ENCODE measurements around the gene KANSL1. TPM values are rescaled to one million over a fixed set of nuclear protein-coding genes. Genes with fewer than 3 reads are reported as not detected.

The KANSL1 gene
- total and polyA plus RNA-seq, 2 donors (not counting 1 experiment from before 2014, with no cell fraction given): 36.8 to 233 TPM

DNA sequence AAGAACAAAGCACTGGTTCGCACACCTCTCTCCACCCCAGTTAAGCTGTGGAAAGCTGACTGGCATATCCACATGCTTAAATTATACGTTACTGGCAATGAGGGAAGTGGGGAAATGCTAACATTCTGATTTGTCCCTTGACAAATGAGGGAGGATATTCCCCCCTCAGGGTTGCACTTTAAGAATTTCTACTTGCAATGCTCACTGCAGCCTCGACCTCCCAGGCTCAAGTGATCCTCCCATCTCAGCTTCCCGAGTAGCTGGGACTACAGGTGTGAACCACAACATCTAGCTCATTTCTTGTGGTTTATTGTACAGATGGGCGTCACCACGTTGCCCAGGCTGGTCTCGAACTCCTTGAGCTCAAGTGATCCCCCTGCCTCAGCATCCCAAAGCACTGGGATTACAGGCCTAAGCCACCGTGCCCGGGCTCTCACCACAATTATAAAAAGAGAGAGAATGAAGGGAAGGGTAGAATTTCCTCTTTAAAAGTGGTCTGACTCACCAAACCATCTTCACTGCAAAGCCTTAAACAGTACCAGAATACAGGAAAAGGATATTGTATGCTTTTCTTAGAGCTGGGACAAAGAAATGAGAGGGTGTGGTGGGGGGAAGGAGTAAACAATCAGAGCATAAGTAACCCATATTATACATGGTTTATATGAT, 38.9 kb downstream of the KANSL1 start:
- H3K36me3 ChIP-seq (replicated peaks in 1 of 2; ENCODE audit: control extremely low read depth in 1 of 2, control insufficient read depth in 1 of 2, extremely low read depth in 1 of 2, insufficient read depth in 2 of 2, low read length in 1 of 2): peaks cover 0 to 4% of the 10 kb centered on the region in 2 experiments
- peak overlapping the region; percentile 46 for H3K4me3 Mint-ChIP-seq
- no peak overlapping the region for H3K9ac ChIP-seq (ENCODE audit: low read length)
- no peak for DNase-seq
- H3K79me2 ChIP-seq (ENCODE audit: control insufficient read depth, insufficient read depth, low read length): peaks cover 98% of the 10 kb centered on the region
- no peak overlapping the region for H3K4me3 ChIP-seq (ENCODE audit: control extremely low read depth in 1 of 5, extremely low read depth in 1 of 5, insufficient read depth in 1 of 5, low read depth in 2 of 5, low read length in 4 of 5)
- no CpG with 5 or more reads among the region's 9 CpGs for WGBS (ENCODE audit: insufficient coverage)
- peak overlapping the region in 1 of 2 donors; percentile 57 for H3K27ac ChIP-seq (ENCODE audit: low read length in 2 of 2)
- ChIA-PET CTCF (interaction anchor here (1.2 to 2.7 kb wide), 2 partner anchors 9 to 39 kb away, joined by 3 to 8 read pairs; partner anchors contain the start of gene KANSL1), POLR2A (interaction anchor here (0.8 to 1.2 kb wide), 2 partner anchors 9 to 39 kb away, joined by 3 read pairs; partner anchors contain the start of gene KANSL1)
- no peak for TF ChIP-seq EZH2 (IDR thresholded peaks at IDR 0.05; ENCODE audit: borderline replicate concordance, insufficient read depth, low read depth, low read length, poor library complexity, severe bottlenecking)
- TF ChIP-seq CTCF (IDR thresholded peaks at IDR 0.05): no peak
- no peaks in the 10 kb centered on the region for H3K9me3 ChIP-seq (ENCODE audit: control extremely low read depth in 1 of 3, control insufficient read depth in 2 of 3, insufficient read depth in 1 of 3, low read length in 2 of 3)
- H3K27me3 ChIP-seq (replicated peaks in 1 of 4; ENCODE audit: control extremely low read depth in 1 of 4, control insufficient read depth in 3 of 4, insufficient read depth in 4 of 4, low read length in 3 of 4): no peaks in the 10 kb centered on the region
- peaks cover 42 to 75% of the 10 kb centered on the region in 2 donors for H3K4me1 ChIP-seq (ENCODE audit: control insufficient read depth in 2 of 2, insufficient read depth in 2 of 2, low read length in 2 of 2)
- no peaks in the 10 kb centered on the region for H3K9me3 Mint-ChIP-seq (ENCODE audit: insufficient read depth)
- peak overlapping the region; percentile 36 for H3K4me2 ChIP-seq (replicated peaks; ENCODE audit: low read depth, low read length, poor library complexity, severe bottlenecking)
- peak overlapping the region; percentile 32 for H3K27ac Mint-ChIP-seq
- H4K20me1 ChIP-seq (ENCODE audit: control insufficient read depth, insufficient read depth, low read length, poor library complexity, severe bottlenecking): peaks cover 95% of the 10 kb centered on the region
- ATAC-seq (ENCODE audit: low read depth): no peak
- no peak overlapping the region for H2AFZ ChIP-seq (ENCODE audit: insufficient read depth, low read depth, low read length, poor library complexity, severe bottlenecking)
- H3K27me3 Mint-ChIP-seq: no peaks in the 10 kb centered on the region
- intact Hi-C loops (cut with micrococcal nuclease): no loop called here
- peaks cover 82% of the 10 kb centered on the region for H3K4me1 Mint-ChIP-seq

GRCh38 chr17:46152423-46152822, 40.8 kb downstream of the KANSL1 start:
- Histone ChIP-seq H3K27me3 (replicated peaks in 1 of 4; ENCODE audit: control extremely low read depth in 1 of 4, control insufficient read depth in 3 of 4, insufficient read depth in 4 of 4, low read length in 3 of 4) (no peaks in the 10 kb centered on the region), H4K20me1 (ENCODE audit: control insufficient read depth, insufficient read depth, low read length, poor library complexity, severe bottlenecking) (peaks cover 92% of the 10 kb centered on the region), H3K27ac (ENCODE audit: low read length in 2 of 2) (peak overlapping the region in 1 of 2 donors; percentile 37), H2AFZ (ENCODE audit: insufficient read depth, low read depth, low read length, poor library complexity, severe bottlenecking) (no peak overlapping the region), H3K4me2 (replicated peaks; ENCODE audit: low read depth, low read length, poor library complexity, severe bottlenecking) (peak overlapping the region; percentile 3), H3K36me3 (replicated peaks in 1 of 2; ENCODE audit: control extremely low read depth in 1 of 2, control insufficient read depth in 1 of 2, extremely low read depth in 1 of 2, insufficient read depth in 2 of 2, low read length in 1 of 2) (peaks cover 0 to 4% of the 10 kb centered on the region in 2 experiments), H3K9me3 (ENCODE audit: control extremely low read depth in 1 of 3, control insufficient read depth in 2 of 3, insufficient read depth in 1 of 3, low read length in 2 of 3) (no peaks in the 10 kb centered on the region), H3K9ac (ENCODE audit: low read length) (no peak overlapping the region), H3K4me3 (ENCODE audit: control extremely low read depth in 1 of 5, extremely low read depth in 1 of 5, insufficient read depth in 1 of 5, low read depth in 2 of 5, low read length in 4 of 5) (no peak overlapping the region), H3K4me1 (ENCODE audit: control insufficient read depth in 2 of 2, insufficient read depth in 2 of 2, low read length in 2 of 2) (peaks cover 37 to 62% of the 10 kb centered on the region in 2 donors), H3K79me2 (ENCODE audit: control insufficient read depth, insufficient read depth, low read length) (peaks cover 98% of the 10 kb centered on the region)
- POLR2A ChIA-PET: no interaction called here
- Mint-ChIP-seq H3K4me3 (no peak overlapping the region), H3K9me3 (ENCODE audit: insufficient read depth) (no peaks in the 10 kb centered on the region), H3K27me3 (no peaks in the 10 kb centered on the region), H3K4me1 (peaks cover 78% of the 10 kb centered on the region), H3K27ac (no peak overlapping the region)
- TF ChIP-seq CTCF (IDR thresholded peaks at IDR 0.05) (no peak), EZH2 (IDR thresholded peaks at IDR 0.05; ENCODE audit: borderline replicate concordance, insufficient read depth, low read depth, low read length, poor library complexity, severe bottlenecking) (no peak)
- WGBS (ENCODE audit: insufficient coverage): no CpG with 5 or more reads among the region's 2 CpGs
- ATAC-seq (ENCODE audit: low read depth) (no peak), DNase-seq (no peak)
- CTCF ChIA-PET: interaction anchor here (0.6 to 1.7 kb wide), 3 partner anchors 41 to 90 kb away, joined by 3 to 5 read pairs (median 4); partner anchors contain the start of gene KANSL1
- intact Hi-C loops (cut with micrococcal nuclease): no loop called here
